NCI-H2107 (cell line): ENCODE data around the gene RRM1.
"Not testable (repeated sequence)": the region's sequence is repeated elsewhere in the genome, so short reads cannot be mapped to it uniquely, and the experiment has no call there.

Experiments used
- DNase-seq: peaks from one replicate; lab custom pipeline; 2025; lab: John Stamatoyannopoulos, UW

The RRM1 gene

DNA sequence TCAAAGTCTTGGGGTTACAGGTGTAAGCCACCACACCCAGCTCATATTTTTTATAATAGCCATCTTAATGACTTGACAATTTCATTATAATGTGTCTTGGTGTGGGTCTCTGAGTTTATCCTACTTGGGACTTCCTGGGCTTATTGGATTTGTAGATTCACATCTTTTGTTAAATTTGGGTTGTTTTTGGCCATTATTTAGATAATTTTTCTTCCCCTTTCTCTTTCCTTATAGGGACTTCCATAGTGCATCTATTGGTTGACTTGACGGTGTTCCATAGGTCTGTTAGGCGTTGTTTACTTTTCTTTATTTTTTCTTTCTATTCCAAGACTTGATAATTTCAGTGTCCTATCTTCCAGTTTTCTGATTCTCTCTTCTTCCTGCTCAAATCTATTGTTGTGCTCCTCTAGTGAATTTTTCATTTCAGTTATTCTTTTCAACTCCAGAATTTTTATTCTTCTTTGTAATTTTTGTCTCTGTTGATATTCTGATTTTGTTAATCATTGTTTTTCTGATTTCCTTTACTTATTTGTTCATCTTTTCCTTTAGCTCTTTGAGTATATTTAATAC, 45.6 kb downstream of the RRM1 start:
- no peak for DNase-seq

DNA sequence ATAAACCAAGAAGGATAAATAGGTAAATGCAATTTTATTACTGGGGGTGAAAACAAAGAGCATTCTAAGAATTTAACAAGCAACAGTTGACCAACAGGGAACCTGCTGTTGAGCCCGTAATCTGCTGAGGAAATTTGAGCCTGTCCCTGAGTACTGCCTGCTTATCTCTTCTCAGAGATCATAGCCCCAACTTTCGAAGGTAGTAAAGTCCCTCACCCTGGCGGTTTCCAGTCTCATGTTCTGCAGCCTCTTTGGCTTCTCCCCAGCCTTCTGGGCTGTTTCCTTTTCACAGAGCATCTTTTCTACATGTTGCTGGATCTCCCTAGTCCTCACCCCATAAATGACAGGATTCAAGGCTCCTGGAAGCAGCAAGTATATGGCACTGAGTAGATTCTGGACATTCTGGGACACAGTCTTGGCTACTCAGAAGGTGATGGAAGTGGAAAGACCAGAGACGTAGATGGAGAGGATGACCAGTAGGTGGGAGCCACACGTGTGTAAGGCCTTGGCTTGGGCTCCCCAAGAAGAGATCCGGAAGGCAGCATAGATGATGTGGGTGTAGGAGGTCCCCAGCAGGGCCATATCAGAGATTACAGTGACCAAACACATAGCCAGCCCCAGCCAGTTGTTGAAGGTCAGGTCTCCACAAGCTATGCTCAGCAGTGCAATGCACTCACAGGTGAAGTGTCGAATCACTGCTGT, 51.6 kb downstream of the RRM1 start:
- DNase-seq, result no peak

DNA sequence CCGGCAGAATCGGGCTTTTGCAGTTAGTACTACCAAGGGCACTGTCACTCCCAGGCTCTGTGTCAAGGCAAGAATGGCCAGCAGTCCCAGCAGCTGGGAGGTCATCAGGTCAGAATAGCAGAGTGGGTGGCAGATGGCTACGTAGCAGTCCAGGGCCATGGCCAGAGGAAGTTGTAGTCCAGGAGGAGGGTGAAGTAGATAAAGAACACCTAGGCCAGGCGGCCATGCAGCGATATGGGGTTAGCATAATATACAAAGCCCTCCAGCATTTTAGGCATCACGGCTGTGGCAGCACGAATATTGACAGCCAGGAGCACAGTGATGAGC, 52.1 kb downstream of the RRM1 start:
- DNase-seq, result no peak

DNA sequence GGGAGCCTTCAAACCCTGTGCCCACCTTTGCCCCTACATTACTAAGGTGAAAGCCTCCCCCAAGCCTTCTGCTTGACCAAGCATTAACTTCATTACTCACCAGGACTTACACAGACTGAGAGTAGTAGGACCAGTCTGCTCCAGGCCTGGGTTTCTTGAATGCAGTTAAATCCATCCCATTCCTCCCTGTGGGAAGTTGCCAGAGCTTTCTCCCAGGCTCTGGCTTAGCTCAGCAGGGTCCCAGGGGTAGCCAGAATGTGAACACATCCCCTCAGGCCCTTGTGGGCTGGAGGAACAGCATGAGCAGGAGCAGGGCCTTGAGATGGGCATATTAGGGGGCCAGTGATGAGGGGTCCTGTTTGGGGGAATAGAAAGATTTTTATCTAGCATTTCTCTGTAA, 59.9 kb downstream of the RRM1 start:
- DNase-seq, result no peak

DNA sequence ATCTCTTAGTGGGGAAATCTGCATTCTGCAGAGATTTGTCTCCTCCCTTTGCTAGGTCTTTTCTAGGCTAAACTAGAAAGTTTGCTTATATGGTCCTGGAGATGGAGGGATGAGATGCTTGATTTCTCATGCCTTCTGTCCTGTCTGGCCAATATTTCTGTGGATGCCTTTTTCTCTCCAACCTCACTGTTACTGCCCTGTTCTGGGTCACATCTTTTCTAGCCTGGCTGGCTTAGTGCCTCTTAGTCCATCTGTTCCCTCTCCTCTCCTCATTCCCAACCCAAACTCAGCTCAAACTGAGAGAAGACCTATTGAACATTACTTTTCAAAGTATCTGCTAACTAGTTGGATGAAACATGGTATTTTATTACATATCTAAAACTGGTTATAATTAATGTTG, 62.0 kb downstream of the RRM1 start:
- no peak for DNase-seq

DNA sequence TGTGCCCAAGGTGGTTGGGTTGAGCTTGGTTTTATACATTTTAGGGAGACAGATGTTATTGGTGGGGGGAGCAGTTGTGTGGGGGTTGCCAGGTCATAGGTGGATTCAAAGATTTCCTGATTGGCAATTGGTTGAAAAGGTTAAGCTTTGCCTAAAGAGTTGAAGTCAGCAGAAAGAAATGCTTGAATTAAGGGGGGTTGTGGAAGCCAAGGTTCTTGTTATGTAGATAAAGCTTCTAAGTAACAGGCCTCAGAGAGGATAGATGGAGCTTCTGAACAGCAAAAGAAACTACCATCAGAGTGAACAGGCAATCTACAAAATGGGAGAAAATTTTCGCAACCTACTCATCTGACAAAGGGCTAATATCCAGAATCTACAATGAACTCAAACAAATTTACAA, 64.2 kb downstream of the RRM1 start:
- not testable (repeated sequence) for DNase-seq

DNA sequence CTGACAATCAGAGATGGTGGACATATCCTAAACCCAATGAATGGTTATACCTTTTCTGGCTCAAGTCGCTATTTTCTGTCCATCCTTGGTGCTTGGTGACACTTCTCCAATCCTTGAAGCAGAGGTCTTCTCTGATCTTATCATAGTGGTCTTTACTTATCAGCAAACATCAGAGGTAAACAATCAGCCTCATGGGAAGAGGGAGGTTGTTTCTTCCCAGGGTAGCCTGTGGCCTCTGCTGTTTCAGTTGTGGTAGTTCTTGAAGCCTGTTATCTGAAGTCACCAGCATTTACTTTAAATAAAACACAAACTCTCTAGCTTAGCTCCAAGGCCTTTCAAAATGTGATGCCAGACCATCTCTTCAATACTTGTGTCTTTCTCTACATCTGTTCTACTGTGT, 66.7 kb downstream of the RRM1 start:
- DNase-seq, result no peak

DNA sequence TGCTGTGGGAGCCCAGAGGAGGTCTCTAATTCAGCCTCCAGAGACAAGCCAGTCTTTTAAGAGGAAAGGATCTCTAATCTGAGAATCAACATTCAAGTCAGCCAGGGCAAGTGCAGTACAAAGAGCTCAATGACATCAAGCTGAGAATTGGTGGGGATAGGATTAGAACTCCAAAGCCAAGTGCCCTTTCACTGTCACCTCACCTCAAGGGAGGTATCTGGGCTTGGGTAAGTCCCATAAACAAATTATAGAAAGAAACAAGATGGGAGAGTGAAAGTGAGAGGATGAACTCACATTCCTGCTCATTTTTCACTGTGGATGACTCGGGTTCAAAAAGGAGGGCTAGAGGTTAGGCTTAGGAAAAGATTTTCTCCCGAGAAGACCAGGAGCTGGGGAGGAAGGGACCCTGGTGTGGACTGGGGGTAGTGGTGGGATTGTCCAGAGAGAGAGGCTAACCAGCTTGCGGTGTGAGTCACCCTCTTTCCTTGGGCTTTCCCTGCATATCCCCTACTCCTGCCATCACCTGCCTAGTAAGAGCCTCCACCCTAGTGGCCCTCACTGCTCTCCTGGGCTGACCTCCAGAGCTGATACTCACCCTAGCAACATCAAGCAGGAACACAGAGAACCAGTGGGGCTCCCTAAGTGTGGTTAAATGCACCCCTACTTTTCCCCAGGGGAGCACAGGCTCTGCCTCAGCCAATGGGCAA, 70.4 kb downstream of the RRM1 start:
- DNase-seq, result no peak

DNA sequence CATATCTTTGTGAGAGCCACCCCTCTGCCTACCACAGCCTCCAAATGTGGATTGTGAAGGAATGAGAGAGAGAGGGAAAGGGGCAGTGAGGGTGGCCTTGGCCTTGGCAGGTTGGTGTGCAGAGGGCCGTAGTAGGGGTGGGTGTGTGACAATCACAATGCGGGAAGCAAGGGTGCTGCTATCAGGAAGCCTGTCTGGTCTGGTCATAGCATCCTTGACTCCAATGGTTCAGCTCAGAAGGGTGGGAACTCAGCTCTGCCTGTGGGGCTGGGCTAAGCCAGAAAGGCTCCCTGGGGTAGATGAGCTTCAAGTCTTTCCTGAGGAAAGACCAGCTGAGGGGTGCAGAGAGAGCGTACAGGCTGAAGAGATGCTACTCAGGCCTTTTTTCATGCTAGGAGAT, 72.7 kb downstream of the RRM1 start:
- no peak for DNase-seq

DNA sequence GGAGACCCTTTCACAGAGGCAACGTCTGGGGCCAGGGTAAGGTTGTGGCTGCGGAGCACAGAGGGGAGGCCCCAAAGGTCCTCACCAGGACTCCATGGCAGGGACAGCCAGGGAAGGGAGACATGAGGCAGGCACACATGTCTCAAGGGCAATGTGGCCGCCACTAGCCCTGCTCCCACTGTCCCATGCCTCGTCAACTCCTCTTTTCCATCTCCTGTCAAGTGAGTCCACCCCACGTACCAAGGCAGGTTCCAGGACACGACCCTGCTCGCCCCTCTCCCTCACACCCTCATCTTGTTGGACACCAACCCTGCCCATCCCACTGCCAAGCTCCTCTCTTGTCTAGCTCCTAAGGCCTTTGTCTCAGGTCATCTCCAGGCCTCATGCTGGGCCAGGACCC, 73.2 kb downstream of the RRM1 start:
- DNase-seq, result no peak

DNA sequence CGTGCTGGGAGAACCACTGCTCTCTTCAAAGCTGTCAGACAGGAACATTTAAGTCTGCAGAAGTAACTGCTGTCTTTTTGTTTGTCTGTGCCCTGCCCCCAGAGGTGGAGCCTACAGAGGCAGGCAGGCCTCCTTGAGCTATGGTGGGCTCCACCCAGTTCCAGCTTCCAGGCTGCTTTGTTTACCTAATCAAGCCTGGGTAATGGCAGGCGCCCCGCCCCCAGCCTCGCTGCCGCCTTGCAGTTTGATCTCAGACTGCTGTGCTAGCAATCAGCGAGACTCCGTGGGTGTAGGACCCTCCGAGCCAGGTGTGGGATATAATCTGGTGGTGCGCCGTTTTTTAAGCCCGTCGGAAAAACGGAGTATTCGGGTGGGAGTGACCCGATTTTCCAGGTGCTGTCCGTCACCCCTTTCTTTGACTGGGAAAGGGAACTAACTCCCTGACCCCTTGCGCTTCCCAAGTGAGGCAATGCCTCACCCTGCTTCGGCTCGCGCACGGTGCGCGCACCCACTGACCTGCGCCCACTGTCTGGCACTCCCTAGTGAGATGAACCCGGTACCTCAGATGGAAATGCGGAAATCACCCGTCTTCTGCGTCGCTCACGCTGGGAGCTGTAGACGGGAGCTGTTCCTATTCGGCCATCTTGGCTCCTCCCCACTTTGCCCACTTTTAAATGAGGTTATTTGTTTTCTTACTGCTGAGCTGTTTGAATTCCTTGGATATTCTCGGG, 81.2 kb downstream of the RRM1 start:
- DNase-seq, result not testable (repeated sequence)

DNA sequence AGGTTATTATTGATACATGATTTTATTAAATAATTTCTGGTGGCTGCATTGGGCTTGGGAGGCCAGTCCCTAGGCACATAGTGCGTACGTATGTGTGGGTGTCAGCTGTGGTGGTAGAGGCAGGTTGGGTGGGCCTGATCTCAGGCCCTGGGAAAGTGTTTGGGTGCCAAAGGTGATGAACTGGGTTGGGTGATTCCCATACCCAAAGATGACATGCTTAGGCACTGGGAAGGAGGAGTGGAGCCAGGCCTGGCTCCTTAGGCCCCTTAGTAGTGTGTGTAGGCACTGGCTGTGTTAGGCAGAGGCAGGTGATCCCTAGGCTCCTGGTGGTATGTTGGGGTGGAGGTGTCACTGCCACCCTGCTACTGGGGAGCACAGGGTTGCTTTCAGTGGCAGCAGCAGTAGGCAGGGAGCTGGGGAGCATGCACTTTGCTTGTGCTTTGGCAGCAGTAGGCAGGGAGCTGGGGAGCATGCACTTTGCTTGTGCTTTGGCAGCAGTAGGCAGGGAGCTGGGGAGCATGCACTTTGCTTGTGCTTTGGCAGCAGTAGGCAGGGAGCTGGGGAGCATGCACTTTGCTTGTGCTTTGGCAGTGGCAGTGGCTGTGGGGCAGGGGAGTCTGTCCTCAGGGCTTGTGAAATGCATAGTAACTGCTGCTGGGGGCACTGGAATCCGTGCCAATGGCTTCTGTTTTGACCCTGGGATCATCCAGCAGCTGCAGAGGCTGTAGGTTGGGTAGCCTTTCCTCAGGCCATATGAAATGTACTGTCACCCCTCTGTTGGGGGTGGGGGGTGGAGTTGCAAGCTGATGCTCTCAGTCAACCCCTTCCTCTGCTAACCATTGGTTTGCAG, 84.4 kb downstream of the RRM1 start:
- DNase-seq, result no peak

DNA sequence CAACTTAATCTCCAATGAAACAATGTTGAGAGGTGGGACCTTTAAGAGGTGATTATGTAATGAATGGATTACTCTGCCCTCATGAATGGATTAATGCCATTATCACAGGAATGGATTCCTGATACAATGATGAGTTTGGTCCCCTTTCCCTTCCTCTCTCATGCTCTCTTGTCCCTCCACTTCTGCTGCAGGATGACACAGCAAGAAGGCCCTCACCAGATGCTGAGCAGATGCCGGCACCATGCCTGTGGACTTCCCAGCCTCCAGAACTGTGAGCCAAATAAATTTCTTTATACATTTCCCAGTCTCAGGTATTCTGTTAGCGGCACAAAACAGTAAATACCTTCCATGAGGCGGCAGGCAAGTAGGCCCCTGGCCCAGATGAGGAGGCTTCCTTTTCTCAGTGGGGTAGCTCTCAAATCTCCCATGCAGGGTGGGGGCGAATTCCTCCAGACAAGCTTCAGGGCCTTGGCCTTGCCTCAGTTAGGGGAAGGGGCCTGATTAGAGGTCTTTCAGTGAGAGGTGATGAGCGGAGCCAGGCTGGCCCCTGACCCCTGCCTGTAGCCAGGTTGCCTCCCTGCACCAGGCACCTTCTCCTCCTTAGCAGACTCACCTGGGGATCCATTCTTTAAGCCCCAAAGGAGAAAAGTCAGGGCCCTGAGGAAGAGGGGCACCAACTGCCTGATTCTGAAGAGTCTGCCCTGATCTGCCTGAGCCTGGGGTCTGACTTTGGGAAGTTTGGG, 86.0 kb downstream of the RRM1 start:
- no peak for DNase-seq

DNA sequence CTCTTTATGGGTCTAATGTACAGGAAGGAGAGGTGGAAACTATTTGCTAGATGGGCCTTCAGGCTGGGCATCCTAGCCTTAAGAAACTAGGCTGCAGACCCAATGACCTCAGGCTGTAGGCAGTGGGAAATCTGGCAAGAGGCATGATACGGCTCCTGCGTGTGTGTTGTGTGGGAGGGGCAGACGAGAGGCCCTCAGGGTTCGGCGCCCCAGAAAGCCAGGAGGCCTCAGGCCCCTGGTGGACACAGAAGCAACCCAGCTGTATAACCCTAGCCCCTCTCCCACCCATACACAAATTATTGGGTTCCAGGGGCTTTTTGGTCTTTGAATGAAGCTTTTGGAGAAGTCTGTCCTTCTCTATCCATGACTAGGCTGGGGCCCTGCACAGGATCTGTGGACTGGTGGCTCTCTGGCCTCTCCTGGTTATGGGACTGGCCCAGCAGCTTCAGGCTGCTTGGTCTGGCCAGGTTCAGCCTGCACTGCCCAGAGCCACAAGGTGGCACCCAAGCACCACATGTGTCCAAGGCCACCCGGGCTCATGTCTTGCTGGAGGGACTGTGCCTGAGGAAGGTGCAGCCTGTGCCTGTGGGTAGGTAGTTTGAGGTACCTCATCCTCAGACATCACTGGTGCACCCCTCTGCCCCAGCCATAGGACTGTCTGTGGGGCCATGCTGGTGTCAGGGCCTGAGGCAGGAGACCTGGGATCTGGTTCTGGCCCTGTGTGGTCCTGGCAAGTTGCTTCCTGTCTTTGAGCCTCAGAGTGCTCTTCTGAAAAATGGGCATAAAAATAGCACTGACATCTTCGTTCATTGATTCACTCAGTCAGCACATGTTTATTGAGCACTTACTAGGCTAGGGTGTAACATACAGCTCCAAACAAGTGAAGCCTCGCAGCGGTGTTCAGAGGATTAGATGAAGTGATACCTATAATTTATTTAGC, 87.5 kb downstream of the RRM1 start:
- peak; percentile 28 for DNase-seq

DNA sequence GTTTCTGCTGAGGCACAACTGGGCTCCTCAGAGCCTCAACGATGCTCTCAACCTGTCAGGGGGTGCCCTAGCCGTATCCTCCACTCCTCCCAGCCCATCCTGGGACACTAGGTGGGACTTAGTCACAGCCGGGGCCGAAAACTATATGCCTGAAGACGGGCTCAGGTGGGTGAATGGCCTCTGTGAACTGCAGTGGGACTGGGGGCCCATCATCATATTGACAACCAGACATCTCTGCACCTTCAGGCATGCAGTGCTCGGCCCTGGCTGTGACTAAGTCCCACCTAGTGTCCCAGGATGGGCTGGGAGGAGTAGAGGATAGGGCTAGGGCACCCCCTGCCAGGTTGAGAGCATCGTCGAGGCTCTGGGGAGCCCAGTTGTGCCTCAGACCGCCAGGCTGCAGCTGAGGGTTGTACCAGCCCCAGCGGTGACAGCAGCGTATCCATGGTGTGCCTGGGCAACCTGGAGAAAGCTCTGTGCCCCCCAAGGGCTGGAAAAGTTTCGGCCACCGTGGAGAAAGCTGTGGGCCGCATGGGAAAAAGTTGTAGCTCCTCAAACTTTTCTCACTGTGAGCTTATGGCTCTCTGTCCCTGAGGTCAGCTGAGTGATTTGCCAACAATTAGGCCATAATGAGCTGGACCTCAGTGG, 88.9 kb downstream of the RRM1 start:
- no peak for DNase-seq

DNA sequence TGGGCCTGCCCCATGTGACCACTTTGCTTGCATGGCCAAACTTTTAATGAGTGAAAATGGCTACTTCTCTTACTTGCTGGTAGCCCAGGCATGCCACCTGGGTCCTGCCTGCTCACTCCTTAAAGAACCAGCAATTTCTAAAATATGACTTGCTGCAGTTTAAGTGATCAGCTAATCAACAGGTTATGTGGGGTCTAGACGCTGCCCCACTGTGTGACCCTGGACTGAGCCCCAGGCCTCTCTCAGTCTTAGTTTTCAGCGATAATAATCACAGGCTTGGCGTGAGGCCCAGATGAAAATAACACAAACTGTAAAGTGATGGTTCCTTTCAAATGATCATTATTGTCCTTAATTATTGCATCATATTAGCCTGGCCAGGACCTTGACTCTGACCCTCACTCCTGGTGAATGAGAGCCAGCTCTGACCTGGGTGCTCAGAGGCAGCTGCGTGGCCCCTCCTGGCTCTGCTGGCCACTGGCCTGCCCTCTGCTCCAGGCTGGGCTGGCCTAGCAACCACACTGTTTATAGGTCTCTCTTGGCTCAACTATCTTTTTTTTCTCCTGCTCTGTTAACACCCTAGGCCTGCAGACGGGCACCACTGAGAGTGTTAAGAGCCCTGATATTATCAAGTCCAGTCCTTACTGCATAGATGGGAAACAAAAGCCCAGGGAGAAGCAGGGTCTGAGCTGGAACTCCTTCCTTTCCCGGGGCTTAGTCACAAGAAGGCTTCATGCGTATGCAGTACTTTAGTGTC, 89.7 kb downstream of the RRM1 start:
- DNase-seq, result no peak

DNA sequence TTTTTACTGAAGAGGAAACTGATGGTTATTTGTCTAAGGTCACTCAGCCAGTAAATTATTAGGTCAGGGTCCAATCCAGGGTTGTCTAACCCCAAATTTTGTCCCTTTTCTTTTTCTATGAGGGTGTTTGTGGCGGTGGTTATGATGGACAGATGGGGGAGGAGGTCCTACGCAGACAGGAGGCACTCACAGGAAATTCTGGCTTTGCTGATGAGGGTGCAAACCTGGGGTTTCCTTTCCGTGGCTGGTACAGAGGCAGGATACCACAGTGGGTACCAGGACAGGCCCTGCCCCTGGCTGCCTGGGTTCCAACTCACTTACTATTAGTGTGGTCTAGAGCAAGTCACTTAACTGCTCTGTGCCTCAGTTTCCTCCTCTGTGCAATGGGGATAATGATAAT, 91.0 kb downstream of the RRM1 start:
- DNase-seq, result no peak

DNA sequence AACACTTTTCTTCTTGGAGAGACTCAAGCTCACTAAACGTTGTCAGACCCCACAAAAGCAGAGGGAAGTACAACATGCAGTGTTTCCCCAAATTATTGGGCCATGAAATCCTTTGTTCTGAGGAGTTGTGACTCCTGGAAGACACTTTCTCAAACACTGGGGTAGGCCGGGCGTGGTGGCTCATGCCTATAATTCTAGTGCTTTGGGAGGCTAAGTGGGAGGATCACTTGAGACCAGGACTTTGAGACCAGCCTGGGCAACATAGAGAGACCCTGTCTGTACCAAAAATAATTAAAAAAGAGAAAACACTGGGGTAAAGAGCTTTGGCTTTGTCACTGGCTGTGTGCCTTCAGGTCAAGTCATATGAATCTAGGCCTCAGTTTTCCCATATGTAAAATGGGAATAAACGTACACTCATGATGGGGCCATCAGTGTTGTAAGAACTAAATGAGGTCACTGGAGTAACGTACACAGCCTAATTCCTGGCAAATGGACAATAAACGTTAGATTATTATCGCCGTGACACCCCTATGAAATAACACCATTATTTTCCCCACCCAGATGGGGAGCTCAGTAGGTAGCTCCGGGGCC, 92.0 kb downstream of the RRM1 start:
- DNase-seq, result no peak
